DMS79 (cell line): ENCODE results near the gene ALX4.
A peak's percentile ranks its signal among the peaks of the same experiment; 100 is the strongest.

Source experiments
- DNase-seq: peaks from one replicate; lab custom pipeline; 2025; lab: John Stamatoyannopoulos, UW

ALX4 gene

GRCh38 chr11:44315947-44316658, 6.2 kb upstream of the ALX4 start:
- no peak for DNase-seq

- DNase-seq: no peak
Measured at GRCh38 chr11:44314733-44315132, 4.8 kb upstream of the ALX4 start.

DNA sequence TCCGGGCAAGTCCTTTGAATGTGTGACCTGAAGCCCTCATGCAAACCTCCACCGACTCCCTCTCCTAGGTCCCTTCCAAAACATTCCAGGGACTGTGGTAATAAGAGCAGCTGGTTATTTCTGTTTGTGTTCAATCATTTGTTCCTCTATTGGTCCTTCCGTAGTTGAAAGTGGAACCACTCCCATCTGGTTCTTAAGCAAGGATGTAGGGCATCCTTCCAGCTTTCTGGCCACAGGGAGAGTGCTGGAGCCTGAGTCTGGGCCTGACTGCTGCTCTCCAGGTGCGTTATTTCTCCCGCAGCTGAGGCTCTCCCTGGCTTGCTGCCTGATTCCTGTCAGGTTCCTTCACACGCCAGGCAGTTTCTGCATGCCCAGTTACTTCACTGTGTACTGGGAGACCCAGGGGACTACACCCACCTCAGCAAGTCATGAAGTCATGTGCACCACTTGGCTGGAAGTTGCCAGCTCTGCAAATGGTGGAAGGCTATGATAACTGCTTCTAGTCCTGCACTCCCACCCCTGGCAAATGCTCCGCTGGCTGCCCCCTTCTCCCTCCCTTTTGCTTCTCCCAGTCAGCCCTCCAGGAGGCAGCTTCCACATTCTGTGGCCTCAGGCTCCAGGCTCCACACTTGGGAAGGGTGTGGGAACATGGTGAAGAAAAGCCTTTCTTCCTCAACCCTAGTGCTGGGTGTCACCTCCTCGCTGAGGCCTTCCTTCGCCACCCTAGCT, 4.0 kb upstream of the ALX4 start:
- peak; percentile 50 for DNase-seq

- peak; percentile 56 for DNase-seq
Measured at GRCh38 chr11:44312876-44313275, 2.9 kb upstream of the ALX4 start.

DNA sequence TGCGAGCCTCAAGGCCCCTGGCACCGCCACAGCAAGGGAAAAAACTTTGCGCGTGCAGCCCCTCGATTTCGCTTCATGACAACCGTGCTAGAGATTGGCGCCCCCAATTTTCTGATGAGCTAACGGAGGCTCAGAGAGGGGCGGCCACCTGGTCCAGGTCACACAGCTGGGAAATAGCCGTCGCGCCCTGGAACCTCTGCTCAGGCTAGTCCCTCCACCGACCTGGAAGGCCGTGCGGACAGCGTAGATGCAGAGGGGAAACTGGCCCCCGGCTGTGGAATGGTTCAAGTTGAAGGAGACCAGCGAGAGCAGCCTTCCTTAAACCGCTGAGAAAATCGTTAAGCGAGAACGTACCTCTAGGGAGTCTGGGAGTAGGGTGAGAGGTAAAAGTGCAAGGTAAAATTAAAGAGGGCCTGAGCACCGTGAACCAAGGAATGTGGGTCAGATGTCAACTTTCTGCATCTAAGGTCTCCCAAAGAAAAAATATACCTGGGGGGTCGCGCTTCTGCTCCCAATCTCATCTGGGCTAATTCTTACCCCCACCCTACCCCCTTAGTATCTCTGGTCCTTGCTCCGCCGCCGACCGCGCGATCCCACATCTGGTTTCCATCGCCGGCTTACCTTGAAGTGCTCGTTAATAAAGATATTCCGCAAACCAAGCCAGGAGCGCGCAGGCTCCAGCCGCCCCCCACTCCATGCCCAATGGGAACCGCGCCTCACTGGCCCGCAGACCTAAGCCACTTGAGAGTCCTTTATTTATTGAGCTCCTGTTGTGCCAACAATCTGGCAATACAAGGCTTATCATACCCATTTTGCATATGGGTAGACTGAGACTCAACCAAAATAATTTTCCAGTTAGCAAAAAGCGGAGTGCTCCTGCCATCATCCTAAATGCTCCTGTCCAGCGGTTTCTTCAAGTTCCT, 1.7 kb upstream of the ALX4 start:
- no peak for DNase-seq

- no peak for DNase-seq
Measured at GRCh38 chr11:44310463-44311272, 729 bp upstream of the ALX4 start.

DNA sequence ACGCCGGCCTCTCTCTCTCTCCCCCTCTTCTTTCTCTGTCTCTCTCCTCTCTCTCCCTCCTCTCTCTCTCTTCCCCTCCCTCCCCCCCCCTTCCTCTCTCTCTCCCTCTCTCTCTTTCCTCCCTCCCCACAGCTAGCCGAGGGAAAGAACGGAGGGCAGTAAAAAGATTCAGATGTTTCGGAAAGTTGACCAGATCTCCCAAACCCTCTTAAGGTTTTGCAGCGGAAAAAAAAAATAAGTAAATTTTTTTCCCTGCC, 195 bp upstream of the ALX4 start:
- DNase-seq: no peak

DNA sequence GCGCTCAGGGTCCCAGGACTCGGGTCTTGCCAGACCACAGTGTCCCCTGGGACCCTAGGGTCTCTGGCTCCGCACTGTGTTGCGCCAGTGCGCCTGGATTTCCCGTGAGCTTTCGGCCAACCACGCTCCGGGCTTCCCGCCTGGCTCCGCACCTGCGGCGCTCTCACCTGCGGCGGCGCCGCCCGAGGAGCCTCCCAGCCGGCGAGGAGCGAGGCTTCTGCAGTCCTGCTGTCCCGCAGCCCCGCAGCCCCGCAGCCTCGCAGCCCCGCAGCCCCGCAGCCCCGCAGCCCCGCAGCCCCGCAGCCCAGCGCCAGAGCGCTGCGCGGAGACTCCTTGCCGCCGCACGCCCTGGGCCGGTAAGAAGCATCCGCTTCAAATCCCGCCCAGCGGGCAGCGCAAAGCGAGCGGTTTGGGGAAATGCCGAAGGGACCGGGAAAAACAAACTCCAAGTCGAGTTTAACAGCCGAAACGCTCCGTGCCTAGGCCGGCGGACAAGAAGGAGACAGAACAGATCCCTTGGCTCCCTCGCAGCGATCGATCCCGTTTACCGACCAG, 939 bp downstream of the ALX4 start:
- DNase-seq: no peak

DNA sequence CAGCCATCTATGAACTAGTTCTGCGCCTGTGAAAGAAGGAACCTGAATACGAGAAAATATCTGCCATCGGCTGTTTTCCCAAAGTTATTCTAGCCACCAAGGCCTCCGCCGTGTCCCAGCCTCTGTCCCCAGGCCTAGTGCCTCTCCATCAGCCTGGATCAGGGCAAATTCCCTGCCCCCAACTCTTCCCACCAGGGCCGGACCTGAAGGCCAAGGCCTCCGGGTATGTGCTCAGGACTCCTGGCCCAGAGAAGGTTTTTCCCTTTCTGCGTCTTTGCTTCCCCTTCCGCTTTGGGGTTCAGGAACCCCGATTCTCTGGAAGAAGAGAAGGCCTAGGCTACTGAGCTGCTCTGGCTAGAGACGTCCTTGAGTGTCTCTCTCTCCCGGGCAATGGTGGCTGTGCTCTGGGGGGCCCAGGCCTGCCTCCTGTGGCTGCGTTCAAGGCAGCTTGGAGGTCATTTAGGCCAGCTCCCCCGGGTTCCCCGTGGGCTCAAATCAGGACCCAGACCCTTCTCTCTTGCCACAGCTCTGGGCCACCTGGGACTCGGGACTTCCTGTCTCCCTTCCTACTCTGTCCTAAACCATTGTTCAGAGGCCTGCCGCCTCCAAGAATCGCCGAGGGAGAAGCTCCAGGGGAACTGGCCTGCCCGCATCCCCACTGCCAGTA, 1.6 kb downstream of the ALX4 start:
- no peak for DNase-seq

DNA sequence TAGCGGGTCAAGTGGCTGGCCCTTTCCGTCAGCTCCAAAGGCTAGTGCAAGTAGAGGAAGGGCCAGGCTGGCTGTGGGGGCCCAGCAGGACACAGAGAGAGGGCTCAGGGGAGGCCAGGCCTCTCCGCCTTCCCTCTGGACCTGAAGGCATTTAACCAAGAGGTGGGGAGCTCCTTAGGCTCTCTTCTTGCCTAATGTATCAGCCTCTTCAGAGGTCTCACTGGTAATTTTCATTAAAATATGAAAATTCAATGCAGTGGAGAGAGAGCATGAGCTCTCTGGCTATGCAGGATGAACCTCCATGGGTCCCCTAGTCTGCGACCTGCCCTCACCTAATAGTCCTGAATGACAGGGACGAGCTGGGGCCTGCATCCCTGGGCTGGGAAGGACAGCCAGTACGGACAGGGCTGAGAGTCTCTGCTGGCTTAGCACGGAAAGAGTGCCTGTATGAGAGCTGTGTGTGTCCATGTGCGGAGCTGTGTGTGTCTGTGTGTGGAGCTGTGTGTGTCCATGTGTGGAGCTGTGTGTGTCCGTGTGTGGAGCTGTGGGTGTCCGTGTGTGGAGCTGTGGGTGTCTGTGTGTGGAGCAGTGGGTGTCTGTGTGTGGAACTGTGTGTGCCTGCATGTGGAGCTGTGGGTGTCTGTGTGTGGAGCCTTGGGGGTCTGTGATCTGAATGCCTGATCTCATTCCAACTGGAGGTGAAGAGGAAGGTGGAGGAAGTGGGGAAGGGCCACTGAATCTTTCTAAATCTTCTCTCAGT, 2.4 kb downstream of the ALX4 start:
- DNase-seq: no peak

GRCh38 chr11:44306918-44307244, 3.1 kb downstream of the ALX4 start:
- no peak for DNase-seq

- DNase-seq: no peak
Measured at GRCh38 chr11:44306052-44306917, 3.7 kb downstream of the ALX4 start.

DNA sequence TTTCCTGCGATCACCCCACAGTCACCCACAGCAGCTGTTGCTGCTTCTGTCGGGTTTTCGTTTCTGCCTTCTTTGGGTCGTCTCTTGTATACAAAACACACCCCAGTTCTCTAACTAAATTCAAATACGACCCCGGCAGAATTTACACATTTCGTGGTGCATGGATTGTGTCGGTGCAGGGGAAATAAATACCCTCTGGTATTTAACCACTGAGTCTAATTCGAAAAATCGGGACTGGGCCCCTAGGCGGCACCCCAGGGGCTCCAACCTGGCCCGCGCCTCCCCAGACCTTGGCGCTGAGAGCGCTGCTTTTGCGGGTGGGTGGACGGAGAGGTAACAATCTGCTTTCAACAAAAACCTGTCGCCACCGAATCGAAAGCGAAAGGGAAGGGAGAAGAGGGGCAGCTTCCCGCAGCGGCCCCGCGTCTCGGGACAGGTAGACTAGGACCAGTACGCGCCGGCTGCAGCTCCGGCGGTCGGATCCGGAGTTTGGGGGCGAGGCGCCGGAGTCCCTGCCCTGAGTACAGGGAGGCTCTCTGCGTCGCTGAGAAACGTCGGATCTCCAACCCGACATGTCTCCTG, 4.4 kb downstream of the ALX4 start:
- DNase-seq: no peak

GRCh38 chr11:44305026-44305469, 4.9 kb downstream of the ALX4 start:
- no peak for DNase-seq

GRCh38 chr11:44304091-44305025, 5.6 kb downstream of the ALX4 start:
- DNase-seq: no peak

DNA sequence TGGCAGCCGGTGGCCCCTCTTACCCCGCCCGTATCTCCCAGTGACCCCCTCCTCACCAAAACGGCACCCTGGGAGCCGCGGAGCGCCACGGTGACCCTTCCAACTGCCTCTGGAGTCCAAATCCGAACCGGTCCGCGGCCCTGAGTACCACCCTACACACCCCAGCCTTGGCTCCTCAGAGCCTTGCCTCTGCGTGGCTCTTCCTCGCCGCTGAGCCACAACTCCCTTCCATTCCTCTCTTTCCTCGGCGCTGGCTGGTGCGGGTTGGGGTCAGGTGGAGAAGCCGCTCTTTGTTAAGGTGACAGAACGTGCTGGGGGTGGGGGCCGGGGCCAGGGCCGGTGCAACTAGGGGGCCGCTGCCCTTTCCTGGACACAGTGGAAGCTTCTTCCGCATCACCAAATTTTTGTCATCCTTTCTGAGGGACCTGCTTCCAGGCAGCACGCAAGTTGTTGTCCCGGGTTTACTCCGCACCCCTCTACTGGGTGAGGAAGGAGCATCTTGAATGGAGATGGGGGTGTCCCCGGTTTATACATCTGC, 6.5 kb downstream of the ALX4 start:
- DNase-seq: no peak

GRCh38 chr11:44301564-44302271, 8.2 kb downstream of the ALX4 start:
- DNase-seq: no peak
